GM12873 (cell line): Measurements from ENCODE around the gene DUSP18.

Experiments used
- TF ChIP-seq, protein P1 (sequence below): IDR thresholded peaks from 2 replicates; pipeline ENCODE4 v1.5.1; 2012; ENCODE audit warnings: low read depth, mild to moderate bottlenecking, moderate library complexity, low read length, control low read depth; ENCODE audit not compliant: insufficient read depth; ENCODE audit errors: missing control alignments

The DUSP18 gene

DNA sequence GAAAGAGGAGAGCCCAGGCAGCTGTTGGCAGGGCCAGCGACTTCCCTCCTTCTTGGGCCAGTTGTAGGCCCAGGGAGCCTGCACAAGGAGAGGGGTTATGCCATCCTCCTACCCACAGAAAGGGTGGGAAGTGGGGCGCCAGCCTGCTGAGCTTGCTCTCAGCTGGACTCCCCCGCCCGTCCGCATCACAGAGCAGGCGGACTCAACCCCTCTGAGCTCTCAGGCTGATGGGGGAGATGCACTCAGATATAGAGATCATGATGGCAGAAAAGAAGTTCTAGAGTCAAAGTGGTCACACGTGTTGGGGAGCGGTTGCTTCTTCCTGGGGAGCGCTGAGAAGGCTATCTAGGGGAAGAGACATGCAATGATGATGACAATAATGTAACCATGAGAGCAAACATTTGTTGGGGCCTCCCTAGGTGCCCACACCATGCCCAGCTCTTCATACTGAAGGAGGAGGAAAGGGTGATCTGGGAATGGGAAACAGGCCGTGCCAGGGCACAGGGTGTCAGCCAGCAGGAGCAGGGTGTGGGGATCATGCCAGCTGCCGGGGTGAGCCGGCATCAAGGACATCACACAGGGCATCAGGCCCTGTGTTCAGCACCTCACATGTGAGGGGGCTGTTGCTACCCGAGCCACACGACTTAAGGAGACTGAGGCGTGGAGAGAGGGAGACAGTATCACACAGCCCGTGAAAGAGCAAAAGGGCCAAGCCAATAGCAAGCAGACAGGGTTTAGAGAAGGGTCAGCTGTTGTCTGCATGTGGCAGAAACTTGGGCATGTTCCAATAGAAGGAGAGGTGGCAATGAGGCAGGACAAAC is 24.4 kb downstream of the DUSP18 start:
- TF ChIP-seq, protein P1, sequence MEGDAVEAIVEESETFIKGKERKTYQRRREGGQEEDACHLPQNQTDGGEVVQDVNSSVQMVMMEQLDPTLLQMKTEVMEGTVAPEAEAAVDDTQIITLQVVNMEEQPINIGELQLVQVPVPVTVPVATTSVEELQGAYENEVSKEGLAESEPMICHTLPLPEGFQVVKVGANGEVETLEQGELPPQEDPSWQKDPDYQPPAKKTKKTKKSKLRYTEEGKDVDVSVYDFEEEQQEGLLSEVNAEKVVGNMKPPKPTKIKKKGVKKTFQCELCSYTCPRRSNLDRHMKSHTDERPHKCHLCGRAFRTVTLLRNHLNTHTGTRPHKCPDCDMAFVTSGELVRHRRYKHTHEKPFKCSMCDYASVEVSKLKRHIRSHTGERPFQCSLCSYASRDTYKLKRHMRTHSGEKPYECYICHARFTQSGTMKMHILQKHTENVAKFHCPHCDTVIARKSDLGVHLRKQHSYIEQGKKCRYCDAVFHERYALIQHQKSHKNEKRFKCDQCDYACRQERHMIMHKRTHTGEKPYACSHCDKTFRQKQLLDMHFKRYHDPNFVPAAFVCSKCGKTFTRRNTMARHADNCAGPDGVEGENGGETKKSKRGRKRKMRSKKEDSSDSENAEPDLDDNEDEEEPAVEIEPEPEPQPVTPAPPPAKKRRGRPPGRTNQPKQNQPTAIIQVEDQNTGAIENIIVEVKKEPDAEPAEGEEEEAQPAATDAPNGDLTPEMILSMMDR, result no peak

DNA sequence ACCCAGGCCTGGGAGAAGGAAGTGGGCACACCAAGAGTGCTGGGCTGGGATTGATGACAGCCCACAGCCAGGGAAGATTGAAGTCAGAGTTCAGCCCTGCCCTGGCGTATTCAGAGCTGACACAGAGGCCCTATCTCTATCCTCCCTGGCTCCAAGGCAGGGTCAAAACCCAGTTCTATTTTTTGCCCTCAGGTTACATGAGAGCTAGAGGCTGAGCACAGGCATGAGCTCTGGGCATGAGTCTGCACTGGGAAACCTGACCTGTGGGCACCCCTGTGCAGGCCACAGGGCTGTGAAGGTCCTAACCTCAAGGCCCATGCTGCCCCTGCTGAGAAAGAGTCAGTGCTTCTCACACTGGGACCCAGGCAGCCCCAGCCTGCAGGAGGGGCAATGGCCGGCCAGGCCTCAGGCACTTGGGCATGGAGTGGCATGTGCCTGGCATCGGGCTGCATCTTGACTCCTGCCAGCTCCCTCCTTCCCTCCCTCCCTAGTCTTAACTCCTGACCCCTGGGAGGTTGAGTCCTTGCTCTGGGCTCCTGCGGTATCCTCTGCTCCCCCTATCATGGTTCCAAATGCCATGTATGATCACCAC is 26.7 kb downstream of the DUSP18 start:
- TF ChIP-seq, protein P1, result no peak

DNA sequence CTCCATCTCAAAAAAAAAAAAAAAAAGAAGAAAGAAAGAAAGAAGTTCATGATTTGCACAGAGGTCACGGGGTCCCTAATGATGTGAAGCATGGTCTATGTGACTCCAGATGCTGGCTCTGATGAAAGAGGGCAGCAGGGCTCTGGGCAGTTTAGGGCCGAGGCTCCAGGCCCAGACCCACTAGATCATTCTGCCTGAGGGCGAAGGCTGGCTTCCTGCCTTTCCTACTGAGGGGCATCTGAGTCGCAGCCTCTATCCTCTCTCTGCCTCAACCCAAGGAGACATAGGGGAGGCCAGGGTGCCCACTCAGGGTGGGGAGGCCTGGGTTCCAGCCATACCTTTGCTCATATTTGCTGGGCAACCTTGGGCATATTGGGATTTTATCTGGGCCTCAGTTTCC is 27.3 kb downstream of the DUSP18 start:
- TF ChIP-seq, protein P1, result no peak

DNA sequence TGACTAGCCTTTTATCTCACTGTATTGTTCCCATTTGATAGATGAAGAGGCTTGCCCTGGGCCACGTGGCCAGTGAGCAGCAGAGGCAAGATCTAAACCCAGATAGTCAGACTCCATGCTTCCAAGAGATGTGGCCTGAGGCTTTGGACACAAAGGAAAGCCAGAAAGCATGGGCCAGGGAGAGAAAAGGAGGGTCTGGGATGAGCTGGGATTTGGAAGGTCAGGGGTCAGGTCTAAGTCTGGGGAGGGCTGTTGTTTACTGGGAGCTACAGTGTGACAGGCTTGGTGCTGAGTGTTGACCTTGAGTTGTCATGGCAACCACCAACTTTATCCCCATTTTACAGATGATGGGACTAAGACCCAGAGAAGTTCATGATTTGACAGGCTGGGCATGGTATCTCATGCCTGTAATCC is 30.0 kb downstream of the DUSP18 start:
- TF ChIP-seq, protein P1, result no peak

DNA sequence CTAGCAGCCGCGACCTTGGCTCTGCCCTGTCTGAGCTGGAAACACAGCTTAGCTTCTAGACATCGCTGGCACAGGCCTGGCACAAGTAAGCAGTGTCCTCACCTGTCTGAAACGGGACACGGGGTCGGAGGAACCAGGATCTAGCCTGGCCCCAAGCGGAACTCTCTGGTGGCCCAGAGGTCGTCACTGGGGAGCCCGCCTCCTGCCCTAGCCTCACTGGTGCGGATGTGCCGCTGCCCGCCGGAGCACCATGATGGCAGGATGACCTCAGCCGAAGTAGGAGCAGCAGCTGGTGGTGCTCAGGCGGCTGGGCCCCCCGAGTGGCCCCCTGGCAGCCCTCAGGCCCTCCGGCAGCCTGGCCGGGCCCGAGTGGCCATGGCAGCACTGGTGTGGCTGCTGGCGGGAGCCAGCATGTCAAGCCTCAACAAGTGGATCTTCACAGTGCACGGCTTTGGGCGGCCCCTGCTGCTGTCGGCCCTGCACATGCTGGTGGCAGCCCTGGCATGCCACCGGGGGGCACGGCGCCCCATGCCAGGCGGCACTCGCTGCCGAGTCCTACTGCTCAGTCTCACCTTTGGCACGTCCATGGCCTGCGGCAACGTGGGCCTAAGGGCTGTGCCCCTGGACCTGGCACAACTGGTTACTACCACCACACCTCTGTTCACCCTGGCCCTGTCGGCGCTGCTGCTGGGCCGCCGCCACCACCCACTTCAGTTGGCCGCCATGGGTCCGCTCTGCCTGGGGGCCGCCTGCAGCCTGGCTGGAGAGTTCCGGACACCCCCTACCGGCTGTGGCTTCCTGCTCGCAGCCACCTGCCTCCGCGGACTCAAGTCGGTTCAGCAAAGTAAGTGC is 31.2 kb downstream of the DUSP18 start:
- TF ChIP-seq, protein P1, result no peak

DNA sequence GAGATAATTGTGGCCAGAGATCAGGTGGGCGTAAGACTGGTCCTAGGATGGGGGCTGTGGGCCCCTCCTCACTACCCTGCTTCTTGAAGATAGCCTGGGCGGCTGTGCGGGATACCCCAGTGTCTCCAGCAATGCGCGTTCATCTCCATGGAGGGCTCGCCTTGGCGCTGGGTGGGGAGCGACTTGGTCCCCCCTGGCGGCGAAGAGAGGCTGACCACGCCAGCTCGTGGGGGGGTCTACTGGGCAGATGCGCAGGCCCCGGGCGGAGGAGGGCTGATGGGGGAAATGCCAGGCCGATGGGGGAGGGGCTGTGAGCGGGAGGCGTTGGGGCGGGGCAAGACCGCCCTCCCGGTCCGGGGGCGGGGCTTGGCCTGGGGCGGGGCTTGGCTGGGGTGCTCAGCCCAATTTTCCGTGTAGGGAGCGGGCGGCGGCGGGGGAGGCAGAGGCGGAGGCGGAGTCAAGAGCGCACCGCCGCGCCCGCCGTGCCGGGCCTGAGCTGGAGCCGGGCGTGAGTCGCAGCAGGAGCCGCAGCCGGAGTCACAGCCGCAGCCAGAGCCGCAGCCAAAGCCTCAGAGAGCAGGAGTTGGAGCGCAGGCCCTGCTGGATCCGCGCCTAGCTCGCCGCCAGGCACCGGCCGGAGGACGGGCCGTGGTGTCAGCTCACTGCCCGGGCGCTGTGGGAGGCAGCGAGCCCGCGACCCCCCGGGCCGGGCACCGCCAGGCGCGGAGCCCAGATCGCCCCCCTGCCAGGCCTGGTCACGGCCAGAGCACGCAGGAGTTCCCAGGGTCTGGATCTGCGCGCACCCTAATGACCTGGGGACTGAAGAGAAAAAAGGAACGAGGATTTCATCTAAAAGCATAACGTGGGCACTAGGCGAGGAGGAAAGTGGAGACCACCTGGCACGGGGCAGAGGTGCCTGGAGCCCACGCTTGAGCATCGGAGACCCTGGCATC is 32.1 kb downstream of the DUSP18 start, which contains the start of gene SLC35E4:
TSS of gene SLC35E4 (plus strand) at position 509 of the 953 bp plus-strand sequence. CDS start 670 bp downstream, outside the sequence.
- TF ChIP-seq, protein P1, result peak; percentile 31
